H1 (cell line): ENCODE data around the gene AGTR1. TPM values are rescaled to one million over a fixed set of nuclear protein-coding genes. Genes with fewer than 3 reads are reported as not detected.

Experiments
- CTCF ChIA-PET: fragments of 300-600 bp; sonication (Branson Sonifier 250); formaldehyde crosslinking; loops from one replicate; lab custom pipeline; 2021; ENCODE audit not compliant: partially characterized antibody; lab: Charles Lee
- POLR2A ChIA-PET: fragments of 300-600 bp; sonication (Branson Sonifier 250); formaldehyde crosslinking; loops from one replicate; lab custom pipeline; 2021; ENCODE audit warnings: inconsistent platforms; ENCODE audit not compliant: partially characterized antibody; lab: Charles Lee
- DNase-seq, 2 experiments: peaks; one replicate each; pipeline versions ENCODE4 v3.0.0 to v3.0.0-alpha.2; 2010 to 2022; ENCODE audit warnings: low spot score in 2 of 2, low read depth in 1 of 2, mixed read lengths in 1 of 2
- FAIRE-seq: peaks from 2 replicates; lab custom pipeline; 2011; peaks lifted over from hg19 to GRCh38; lab: Jason Lieb, UNC
- H2AFZ ChIP-seq: 2 replicates; pipeline ENCODE4 v1.8.1; 2012; ENCODE audit warnings: low read length, inconsistent platforms
- H2AK5ac ChIP-seq: 2 replicates; pipeline ENCODE4 v1.6.1; 2013; ENCODE audit warnings: low read depth, low read length
- H2BK120ac ChIP-seq: replicated peaks from 2 replicates; pipeline ENCODE3; 2013; ENCODE audit warnings: low read depth, low read length, inconsistent platforms
- H2BK12ac ChIP-seq: 2 replicates; pipeline ENCODE4 v1.6.1; 2013; ENCODE audit warnings: low read depth, low read length
- H2BK15ac ChIP-seq: 2 replicates; pipeline ENCODE4 v1.6.1; 2013; ENCODE audit warnings: low read length
- H2BK20ac ChIP-seq: 2 replicates; pipeline ENCODE4 v1.6.1; 2013; ENCODE audit warnings: low read length
- H2BK5ac ChIP-seq: 2 replicates; pipeline ENCODE4 v1.6.1; 2013; ENCODE audit warnings: low read depth, low read length
- H3K14ac ChIP-seq: 2 replicates; pipeline ENCODE4 v1.6.1; 2013; ENCODE audit warnings: inconsistent platforms; ENCODE audit not compliant: insufficient read length
- H3K18ac ChIP-seq: 2 replicates; pipeline ENCODE4 v1.6.1; 2013; ENCODE audit warnings: low read length; ENCODE audit errors: extremely low read depth
- H3K23ac ChIP-seq: 2 replicates; pipeline ENCODE4 v1.6.1; 2013; ENCODE audit warnings: inconsistent platforms; ENCODE audit not compliant: insufficient read length
- H3K23me2 ChIP-seq: 2 replicates; pipeline ENCODE4 v1.6.1; 2013; ENCODE audit warnings: low read depth, low read length
- H3K27ac ChIP-seq: 2 replicates; pipeline ENCODE4 v1.6.1; 2011; ENCODE audit warnings: low read depth, low read length, inconsistent platforms
- H3K27me3 ChIP-seq, 4 experiments: replicated peaks in 1 of 4; 1 replicate in 1 of 4; 2 replicates in 3 of 4; pipeline versions ENCODE4 v1.6.1 to v1.8.1; 2011 to 2013; ENCODE audit warnings: low read length in 3 of 4, mild to moderate bottlenecking in 3 of 4, inconsistent platforms in 2 of 4, mixed read lengths in 2 of 4, moderate library complexity in 1 of 4; ENCODE audit not compliant: control insufficient read depth in 3 of 4, insufficient read depth in 3 of 4; ENCODE audit errors: extremely low read depth in 1 of 4
- H3K36me3 ChIP-seq, 4 experiments: 2 replicates each; pipeline versions ENCODE4 v1.6.1 to v1.8.1; 2011 to 2013; ENCODE audit warnings: mild to moderate bottlenecking in 4 of 4, low read length in 3 of 4, moderate library complexity in 2 of 4, control low read depth in 1 of 4, inconsistent platforms in 1 of 4; ENCODE audit not compliant: insufficient read depth in 4 of 4, control insufficient read depth in 2 of 4
- H3K4ac ChIP-seq: replicated peaks from 2 replicates; pipeline ENCODE3; 2013; ENCODE audit warnings: low read length, low read depth, mixed read lengths, inconsistent platforms; ENCODE audit not compliant: insufficient read length
- H3K4me1 ChIP-seq, 4 experiments: replicated peaks in 1 of 4; 1 replicate in 1 of 4; 2 replicates in 3 of 4; pipeline versions ENCODE4 v1.6.1 to v1.8.1; 2011 to 2013; ENCODE audit warnings: low read length in 3 of 4, inconsistent platforms in 2 of 4, mixed read lengths in 1 of 4; ENCODE audit not compliant: insufficient read depth in 4 of 4, control insufficient read depth in 3 of 4
- H3K4me2 ChIP-seq, 2 experiments: 2 replicates each; pipeline versions ENCODE4 v1.6.1 to v1.8.1; 2011 to 2013; ENCODE audit warnings: low read depth in 2 of 2, low read length in 2 of 2, control low read depth in 1 of 2, inconsistent platforms in 1 of 2, mild to moderate bottlenecking in 1 of 2; ENCODE audit not compliant: insufficient read depth in 1 of 2
- H3K4me3 ChIP-seq, 4 experiments: fragments of 200-600, 300-600 bp in 1 of 4; sonication (generic), shearing (Covaris generic), sonication (Bioruptor Twin) in 1 of 4; 2 replicates each; pipeline versions ENCODE4 v1.5.1 to v1.8.1; 2011 to 2016; ENCODE audit warnings: low read length in 4 of 4, low read depth in 3 of 4, control low read depth in 2 of 4, inconsistent platforms in 2 of 4, mild to moderate bottlenecking in 2 of 4, mixed read lengths in 1 of 4, moderate library complexity in 1 of 4; ENCODE audit not compliant: insufficient read depth in 2 of 4; ENCODE audit errors: extremely low read depth in 1 of 4
- H3K56ac ChIP-seq: replicated peaks from 2 replicates; pipeline ENCODE3; 2013; ENCODE audit warnings: low read depth, mild to moderate bottlenecking, mixed read lengths, low read length, inconsistent platforms; ENCODE audit not compliant: insufficient read length
- H3K79me1 ChIP-seq: 2 replicates; pipeline ENCODE4 v1.6.1; 2013; ENCODE audit warnings: low read depth, low read length, control low read depth
- H3K79me2 ChIP-seq, 2 experiments: 2 replicates each; pipeline versions ENCODE4 v1.6.1 to v1.8.1; 2012 to 2013; ENCODE audit warnings: low read length in 2 of 2, mild to moderate bottlenecking in 2 of 2, inconsistent platforms in 1 of 2; ENCODE audit not compliant: insufficient read depth in 2 of 2, control insufficient read depth in 1 of 2
- H3K9ac ChIP-seq, 4 experiments: replicated peaks in 1 of 4; 1 replicate in 1 of 4; 2 replicates in 3 of 4; pipeline versions ENCODE4 v1.6.1 to v1.8.1; 2011 to 2013; ENCODE audit warnings: low read depth in 3 of 4, low read length in 3 of 4, control low read depth in 2 of 4, mild to moderate bottlenecking in 2 of 4, moderate library complexity in 2 of 4, inconsistent platforms in 1 of 4; ENCODE audit errors: extremely low read depth in 1 of 4
- H3K9me3 ChIP-seq, 2 experiments: 2 replicates each; pipeline versions ENCODE4 v1.6.1 to v1.8.1; 2012 to 2013; ENCODE audit warnings: mild to moderate bottlenecking in 2 of 2, moderate library complexity in 2 of 2, control low read depth in 1 of 2, inconsistent platforms in 1 of 2, low read depth in 1 of 2, low read length in 1 of 2, mixed read lengths in 1 of 2; ENCODE audit not compliant: insufficient read depth in 2 of 2
- H4K20me1 ChIP-seq, 2 experiments: replicated peaks in 1 of 2; 2 replicates each; pipeline versions ENCODE3 to v1.8.1; 2011 to 2013; ENCODE audit warnings: inconsistent platforms in 2 of 2, low read length in 2 of 2, mild to moderate bottlenecking in 1 of 2; ENCODE audit not compliant: insufficient read depth in 2 of 2, control insufficient read depth in 1 of 2
- H4K5ac ChIP-seq: 2 replicates; pipeline ENCODE4 v1.6.1; 2013; ENCODE audit warnings: low read length, low read depth, mixed read lengths, inconsistent platforms; ENCODE audit not compliant: insufficient read length
- H4K8ac ChIP-seq: 2 replicates; pipeline ENCODE4 v1.8.0; 2013; ENCODE audit warnings: mild to moderate bottlenecking, moderate library complexity, low read length, inconsistent platforms; ENCODE audit not compliant: insufficient read depth; ENCODE audit errors: extremely low read depth
- H4K91ac ChIP-seq: replicated peaks from 2 replicates; pipeline ENCODE3; 2013; ENCODE audit warnings: low read length, mixed read lengths, inconsistent platforms; ENCODE audit not compliant: insufficient read length
- ASH2L ChIP-seq: fragments of 200-600, 300-600 bp; sonication (generic); IDR thresholded peaks from one replicate; pipeline ENCODE4 v1.7.1; 2017; ENCODE audit warnings: low read length
- BCL11A ChIP-seq, 2 experiments: IDR thresholded peaks; one replicate each; pipeline ENCODE4 v1.6.1; 2011; ENCODE audit warnings: low read depth in 2 of 2, low read length in 2 of 2, mild to moderate bottlenecking in 2 of 2
- CTBP2 ChIP-seq: IDR thresholded peaks from 2 replicates; pipeline ENCODE4 v1.7.0; 2011; ENCODE audit warnings: borderline replicate concordance, mild to moderate bottlenecking, moderate library complexity, mixed read lengths, low read length; ENCODE audit not compliant: insufficient read depth, insufficient read length
- EZH2 ChIP-seq: fragments of 200-600 bp; sonication (generic); IDR thresholded peaks from 2 replicates; pipeline ENCODE4 v1.7.1; 2012; ENCODE audit warnings: low read depth, mild to moderate bottlenecking, moderate library complexity, low read length, inconsistent platforms; ENCODE audit not compliant: severe bottlenecking
- HDAC2 ChIP-seq, 2 experiments: fragments of 300-600 bp in 1 of 2; sonication (generic) in 1 of 2; IDR thresholded peaks; 2 replicates each; pipeline ENCODE4 v1.6.1; 2011 to 2012; ENCODE audit warnings: low read depth in 2 of 2, low read length in 2 of 2, mild to moderate bottlenecking in 2 of 2, moderate library complexity in 2 of 2, borderline replicate concordance in 1 of 2, inconsistent platforms in 1 of 2
- JUN ChIP-seq: IDR thresholded peaks from 2 replicates; pipeline ENCODE4 v1.6.1; 2011; ENCODE audit warnings: low read depth, mild to moderate bottlenecking, improper control_type of control experiment, low read length
- KDM1A ChIP-seq: fragments of 200-600, 300-600 bp; sonication (generic); IDR thresholded peaks from 2 replicates; pipeline ENCODE4 v1.7.1; 2016; ENCODE audit warnings: mild to moderate bottlenecking, low read length, borderline replicate concordance
- POLR2A ChIP-seq, 2 experiments: IDR thresholded peaks; 1 replicate in 1 of 2; 2 replicates in 1 of 2; pipeline ENCODE4 v1.6.1; 2011; ENCODE audit warnings: low read depth in 2 of 2, low read length in 2 of 2, mild to moderate bottlenecking in 2 of 2; ENCODE audit errors: control extremely low read depth in 1 of 2
- SIN3A ChIP-seq, 2 experiments: IDR thresholded peaks in 1 of 2; conservative IDR thresholded peaks in 1 of 2; 2 replicates each; pipeline ENCODE4 v1.6.1; 2011 to 2012; ENCODE audit warnings: low read length in 2 of 2, improper control_type of control experiment in 1 of 2, low read depth in 1 of 2, mild to moderate bottlenecking in 1 of 2
- SIRT6 ChIP-seq: IDR thresholded peaks from one replicate; pipeline ENCODE4 v1.7.1; 2012; ENCODE audit warnings: low read length, inconsistent platforms
- YY1 ChIP-seq: IDR thresholded peaks from 2 replicates; pipeline ENCODE4 v1.6.1; 2011; ENCODE audit warnings: low read depth, mild to moderate bottlenecking, low read length
- WGBS, 2 experiments: shearing (Covaris generic) in 1 of 2; methylation state at CpG; one replicate each; pipeline versions ENCODE4 v1.1.6 to v1.1.7; 2013 to 2015; ENCODE audit warnings: low lambda C conversion rate in 2 of 2, mixed read lengths in 2 of 2, inconsistent platforms in 1 of 2, low coverage in 1 of 2, missing lambda C conversion rate in 1 of 2; ENCODE audit not compliant: insufficient replicate concordance in 2 of 2, insufficient coverage in 1 of 2, insufficient read length in 1 of 2; ENCODE audit errors: extremely low coverage in 1 of 2, missing lambda C conversion rate in 1 of 2; 5-methylcytosine and 5-hydroxymethylcytosine counted together
- polyA plus RNA-seq, 7 experiments: library from polyadenylated mRNA; depleted of rRNA in 3 of 7; stranded (reverse) in 5 of 7; unstranded in 2 of 7; fragments of >200 nt in 5 of 7; fragments of 200-250 nt in 2 of 7; gene quantifications; 1 replicate in 5 of 7; 2 replicates in 1 of 7; 4 replicates in 1 of 7; pipeline versions ENCODE4 v1.2.1 to v1.2.3, GENCODE V29; 2011 to 2013; ENCODE audit warnings: missing spikeins in 2 of 7, mixed read lengths in 2 of 7
- total RNA-seq: library from RNA; stranded (reverse); fragmentation: NEBNext Ultra II Directional; extraction: Animal tissue kit (Norgen Biotek cat#: 25700); gene quantifications from 2 replicates; pipeline ENCODE4 v1.2.1, GENCODE V29; 2021
- TF ChIP-seq, protein P1 (sequence below): IDR thresholded peaks from 2 replicates; pipeline ENCODE4 v1.6.1; 2012; ENCODE audit warnings: low read length, inconsistent platforms

The AGTR1 gene
- total and polyA plus RNA-seq, 2 of the 8 experiments (the other 6 are each of a cell fraction or from before 2014, with no cell fraction given): 0.03 TPM; not detected in 1

DNA sequence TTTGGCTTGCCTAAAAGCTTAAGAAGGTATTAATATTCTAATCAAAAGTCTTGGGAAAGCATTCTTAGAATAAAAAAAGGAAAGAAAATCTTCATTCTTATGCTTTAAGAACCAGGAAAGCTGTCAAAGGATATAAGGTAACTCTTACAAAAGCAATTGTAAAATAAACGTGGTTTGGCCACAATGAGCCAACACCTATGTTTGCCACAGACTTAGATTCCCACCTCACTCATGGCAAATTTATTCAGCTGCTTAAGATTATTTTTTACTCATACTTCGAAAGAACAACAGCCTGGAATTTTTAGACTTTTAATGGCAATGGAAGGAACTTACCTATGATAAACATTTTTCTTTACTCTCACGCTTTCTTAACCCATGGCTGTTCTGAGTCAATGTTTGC is 38.4 kb downstream of the AGTR1 start:
- no peak overlapping the region for H3K4me2 ChIP-seq
- no peak overlapping the region for H2BK12ac ChIP-seq
- H4K5ac ChIP-seq: no peak overlapping the region
- no peak overlapping the region for H2AK5ac ChIP-seq
- 79% methylated on average over 3 of the region's 3 CpGs; no CpG with 5 or more reads in 1 of the 2 experiments for WGBS, 2 experiments
- FAIRE-seq (no peak), DNase-seq (no peak)
- ChIA-PET POLR2A (no interaction called here), CTCF (interaction anchor here (0.8 to 3.9 kb wide), 5 partner anchors 9 to 495 kb away, joined by 3 to 17 read pairs (median 7); no protein-coding TSS in a partner anchor)
- no peak overlapping the region for H3K4me3 ChIP-seq
- no peak overlapping the region for H2BK120ac ChIP-seq
- H3K18ac ChIP-seq: no peak overlapping the region
- no peak overlapping the region for H2BK20ac ChIP-seq
- H3K27ac ChIP-seq: no peak overlapping the region
- no peaks in the 10 kb centered on the region; the same call in 1 of the 2 replicates for H3K79me1 ChIP-seq
- H3K14ac ChIP-seq: no peak overlapping the region
- no peaks in the 10 kb centered on the region for H3K27me3 ChIP-seq
- H3K36me3 ChIP-seq: no peaks in the 10 kb centered on the region
- no peak overlapping the region for H3K4ac ChIP-seq
- no peak overlapping the region for H2BK5ac ChIP-seq
- no peak overlapping the region for H4K91ac ChIP-seq
- H4K20me1 ChIP-seq: no peaks in the 10 kb centered on the region
- H2AFZ ChIP-seq: no peak overlapping the region
- H3K23me2 ChIP-seq: no peaks in the 10 kb centered on the region
- no peak overlapping the region for H2BK15ac ChIP-seq
- H3K9ac ChIP-seq: no peak overlapping the region
- H3K23ac ChIP-seq: no peak overlapping the region
- no peaks in the 10 kb centered on the region for H3K79me2 ChIP-seq
- H3K4me1 ChIP-seq: no peaks in the 10 kb centered on the region
- H3K56ac ChIP-seq: no peak overlapping the region
- H3K9me3 ChIP-seq: no peaks in the 10 kb centered on the region
- no peak overlapping the region for H4K8ac ChIP-seq
- no peak for TF ChIP-seq CTBP2
- TF ChIP-seq POLR2A (IDR thresholded peaks at IDR 0.05; ENCODE audit: control extremely low read depth in 1 of 2, low read depth in 2 of 2, low read length in 2 of 2): no peak
- TF ChIP-seq EZH2: no peak
- no peak for TF ChIP-seq ASH2L
- TF ChIP-seq, protein P1, sequence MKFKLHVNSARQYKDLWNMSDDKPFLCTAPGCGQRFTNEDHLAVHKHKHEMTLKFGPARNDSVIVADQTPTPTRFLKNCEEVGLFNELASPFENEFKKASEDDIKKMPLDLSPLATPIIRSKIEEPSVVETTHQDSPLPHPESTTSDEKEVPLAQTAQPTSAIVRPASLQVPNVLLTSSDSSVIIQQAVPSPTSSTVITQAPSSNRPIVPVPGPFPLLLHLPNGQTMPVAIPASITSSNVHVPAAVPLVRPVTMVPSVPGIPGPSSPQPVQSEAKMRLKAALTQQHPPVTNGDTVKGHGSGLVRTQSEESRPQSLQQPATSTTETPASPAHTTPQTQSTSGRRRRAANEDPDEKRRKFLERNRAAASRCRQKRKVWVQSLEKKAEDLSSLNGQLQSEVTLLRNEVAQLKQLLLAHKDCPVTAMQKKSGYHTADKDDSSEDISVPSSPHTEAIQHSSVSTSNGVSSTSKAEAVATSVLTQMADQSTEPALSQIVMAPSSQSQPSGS: no peak
- TF ChIP-seq HDAC2 (IDR thresholded peaks at IDR 0.05; ENCODE audit: borderline replicate concordance in 1 of 2, low read depth in 2 of 2, low read length in 2 of 2): no peak
- TF ChIP-seq BCL11A (IDR thresholded peaks at IDR 0.05; ENCODE audit: low read depth in 2 of 2, low read length in 2 of 2): no peak
- no peak for TF ChIP-seq SIN3A (conservative IDR thresholded peaks at IDR 0.05 in 1 of 2, IDR thresholded peaks at IDR 0.05 in 1 of 2; ENCODE audit: low read depth in 1 of 2, low read length in 2 of 2)
- no peak for TF ChIP-seq YY1
- no peak for TF ChIP-seq JUN
- TF ChIP-seq KDM1A: no peak
- TF ChIP-seq SIRT6: no peak
